ENCODE data around the gene PIPOX.

PIPOX gene

DNA sequence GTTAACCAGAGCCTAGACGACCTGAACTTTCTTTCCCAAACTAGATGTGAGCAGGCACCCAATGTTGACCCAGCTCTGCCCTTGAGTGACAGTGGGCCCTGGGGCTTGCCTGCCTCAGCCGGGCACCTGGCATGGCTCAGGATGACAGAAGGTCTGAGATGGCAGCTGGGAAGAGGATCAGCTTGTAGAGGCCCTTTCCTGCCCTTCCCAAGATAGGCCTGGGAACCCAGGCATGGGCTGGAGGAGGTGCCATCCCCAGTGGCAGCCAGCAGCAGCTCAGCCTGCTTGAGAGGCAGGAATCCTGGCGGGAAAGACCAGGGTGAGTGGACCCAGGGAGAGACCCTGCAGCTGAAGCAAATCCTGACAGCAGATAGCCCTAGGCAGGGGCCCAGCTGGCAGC, 59.1 kb downstream of the PIPOX start:
- DNase-seq: no peak

- no peak for DNase-seq
These were observed 59.8 kb downstream of the PIPOX start for GRCh38 chr17:29102741-29103181.

GRCh38 chr17:29103341-29103740, 60.4 kb downstream of the PIPOX start:
- no peak for DNase-seq

Measured in NCI-H187 (cell line).